GM18909 (cell line): ENCODE results near the gene C16orf86.
"Not testable (repeated sequence)": the region's sequence is repeated elsewhere in the genome, so short reads cannot be mapped to it uniquely, and the experiment has no call there.

Experiments
- ATAC-seq: cut with Tn5 transposase; IDR thresholded peaks from one replicate; pipeline ENCODE4 v1.9.1; 2021; ENCODE audit warnings: mild to moderate bottlenecking; ENCODE audit not compliant: unreplicated experiment, poor library complexity

C16orf86 gene

GRCh38 chr16:67685388-67686112 lies 18.9 kb downstream of the C16orf86 start:
- no peak for ATAC-seq

- not testable (repeated sequence) for ATAC-seq
These were observed 27.1 kb downstream of the C16orf86 start for GRCh38 chr16:67693517-67694285.

- ATAC-seq = no peak
These were observed 28.0 kb downstream of the C16orf86 start for GRCh38 chr16:67694611-67695010.

- no peak for ATAC-seq
These were observed 31.0 kb downstream of the C16orf86 start for GRCh38 chr16:67697422-67698185.

GRCh38 chr16:67699265-67699664 lies 32.7 kb downstream of the C16orf86 start:
- no peak for ATAC-seq

GRCh38 chr16:67701420-67701819 lies 34.8 kb downstream of the C16orf86 start:
- ATAC-seq = no peak

GRCh38 chr16:67702130-67702529 lies 35.5 kb downstream of the C16orf86 start:
- no peak for ATAC-seq

GRCh38 chr16:67703626-67704025 lies 37.0 kb downstream of the C16orf86 start:
- ATAC-seq = no peak

GRCh38 chr16:67704110-67704509 lies 37.5 kb downstream of the C16orf86 start:
- ATAC-seq = no peak

- no peak for ATAC-seq
These were observed 40.6 kb downstream of the C16orf86 start for GRCh38 chr16:67707210-67707609.

GRCh38 chr16:67707790-67708189 lies 41.2 kb downstream of the C16orf86 start:
- ATAC-seq = no peak

GRCh38 chr16:67708368-67708771 lies 41.8 kb downstream of the C16orf86 start:
- no peak for ATAC-seq

- no peak for ATAC-seq
These were observed 42.4 kb downstream of the C16orf86 start for GRCh38 chr16:67709050-67709449.

GRCh38 chr16:67710607-67711006 lies 44.0 kb downstream of the C16orf86 start:
- ATAC-seq = no peak

- ATAC-seq = no peak
These were observed 47.1 kb downstream of the C16orf86 start for GRCh38 chr16:67713647-67714273.

GRCh38 chr16:67714522-67714921 lies 47.9 kb downstream of the C16orf86 start:
- no peak for ATAC-seq

GRCh38 chr16:67716097-67716496 lies 49.5 kb downstream of the C16orf86 start:
- ATAC-seq = no peak
